ENCODE measurements around the gene DHTKD1.

Gene DHTKD1

GRCh38 chr10:12041766-12042408 is 26.9 kb upstream of the DHTKD1 start:
- no peaks in the 10 kb centered on the region for H3K36me3 ChIP-seq (ENCODE audit: control insufficient read depth, insufficient read depth, low read length)
- WGBS, 2 experiments: 1% methylated on average over 25 to 26 of the region's 26 CpGs
- H3K4me1 ChIP-seq (ENCODE audit: control insufficient read depth, insufficient read depth, low read length): no peaks in the 10 kb centered on the region

GRCh38 chr10:12042409-12042796 is 26.4 kb upstream of the DHTKD1 start:
- H3K4me3 ChIP-seq (ENCODE audit: insufficient read depth, low read depth, low read length): peak overlapping the region; percentile 95
- no peaks in the 10 kb centered on the region for H3K36me3 ChIP-seq (ENCODE audit: control insufficient read depth, insufficient read depth, low read length)
- H3K9me3 ChIP-seq (ENCODE audit: control insufficient read depth, low read length): no peaks in the 10 kb centered on the region
- no peaks in the 10 kb centered on the region for H3K27me3 ChIP-seq (ENCODE audit: control insufficient read depth, insufficient read depth, low read length, poor library complexity, severe bottlenecking)
- WGBS, 2 experiments: 0 to 1% methylated on average over 31 of the region's 31 CpGs
- H3K4me1 ChIP-seq (ENCODE audit: control insufficient read depth, insufficient read depth, low read length): no peaks in the 10 kb centered on the region
- H3K27ac ChIP-seq (ENCODE audit: insufficient read depth, low read depth, low read length, poor library complexity, severe bottlenecking): peak overlapping the region; percentile 98

More at GRCh38 chr10:12041766-12042408, 26.9 kb upstream of the DHTKD1 start:
- peak overlapping the region; percentile 95 for H3K4me3 ChIP-seq (ENCODE audit: insufficient read depth, low read depth, low read length)
- H3K9me3 ChIP-seq (ENCODE audit: control insufficient read depth, low read length): no peaks in the 10 kb centered on the region
- no peaks in the 10 kb centered on the region for H3K27me3 ChIP-seq (ENCODE audit: control insufficient read depth, insufficient read depth, low read length, poor library complexity, severe bottlenecking)
- peak overlapping the region; percentile 98 for H3K27ac ChIP-seq (ENCODE audit: insufficient read depth, low read depth, low read length, poor library complexity, severe bottlenecking)

- Histone ChIP-seq H3K27me3 (ENCODE audit: control insufficient read depth, insufficient read depth, low read length, poor library complexity, severe bottlenecking) (no peaks in the 10 kb centered on the region), H3K36me3 (ENCODE audit: control insufficient read depth, insufficient read depth, low read length) (no peaks in the 10 kb centered on the region), H3K27ac (ENCODE audit: insufficient read depth, low read depth, low read length, poor library complexity, severe bottlenecking) (peak within 1 kb of the TSS; percentile 98), H3K4me3 (ENCODE audit: insufficient read depth, low read depth, low read length) (peak within 1 kb of the TSS; percentile 95), H3K9me3 (ENCODE audit: control insufficient read depth, low read length) (no peaks in the 10 kb centered on the region), H3K4me1 (ENCODE audit: control insufficient read depth, insufficient read depth, low read length) (no peaks in the 10 kb centered on the region)
- WGBS, 2 experiments: 7% methylated on average over 51 to 55 of the region's 56 CpGs
Observed at GRCh38 chr10:12042797-12043651, 25.7 kb upstream of the DHTKD1 start, which contains the start of gene UPF2. TSS of gene UPF2 (minus strand) at chr10:12042809. CDS start at chr10:12035423, 7,386 bp downstream.

- Histone ChIP-seq H3K27me3 (ENCODE audit: control insufficient read depth, insufficient read depth, low read length, poor library complexity, severe bottlenecking) (no peaks in the 10 kb centered on the region), H3K4me1 (ENCODE audit: control insufficient read depth, insufficient read depth, low read length) (no peaks in the 10 kb centered on the region), H3K36me3 (ENCODE audit: control insufficient read depth, insufficient read depth, low read length) (no peaks in the 10 kb centered on the region), H3K27ac (ENCODE audit: insufficient read depth, low read depth, low read length, poor library complexity, severe bottlenecking) (no peak overlapping the region), H3K4me3 (ENCODE audit: insufficient read depth, low read depth, low read length) (no peak overlapping the region), H3K9me3 (ENCODE audit: control insufficient read depth, low read length) (no peaks in the 10 kb centered on the region)
- WGBS, 2 experiments: 89 to 93% methylated on average over 5 of the region's 5 CpGs
Observed at GRCh38 chr10:12045596-12045995, 23.2 kb upstream of the DHTKD1 start.

- Histone ChIP-seq H3K4me1 (ENCODE audit: control insufficient read depth, insufficient read depth, low read length) (no peaks in the 10 kb centered on the region), H3K9me3 (ENCODE audit: control insufficient read depth, low read length) (no peaks in the 10 kb centered on the region), H3K27ac (ENCODE audit: insufficient read depth, low read depth, low read length, poor library complexity, severe bottlenecking) (no peak overlapping the region), H3K4me3 (ENCODE audit: insufficient read depth, low read depth, low read length) (no peak overlapping the region), H3K27me3 (ENCODE audit: control insufficient read depth, insufficient read depth, low read length, poor library complexity, severe bottlenecking) (no peaks in the 10 kb centered on the region), H3K36me3 (ENCODE audit: control insufficient read depth, insufficient read depth, low read length) (no peaks in the 10 kb centered on the region)
- WGBS, 2 experiments: 90 to 93% methylated on average over 8 of the region's 8 CpGs
Observed at GRCh38 chr10:12048547-12048946, 20.2 kb upstream of the DHTKD1 start.

GRCh38 chr10:12050528-12050927 is 18.2 kb upstream of the DHTKD1 start:
- no peaks in the 10 kb centered on the region for H3K9me3 ChIP-seq (ENCODE audit: control insufficient read depth, low read length)
- H3K4me1 ChIP-seq (ENCODE audit: control insufficient read depth, insufficient read depth, low read length): no peaks in the 10 kb centered on the region
- H3K27ac ChIP-seq (ENCODE audit: insufficient read depth, low read depth, low read length, poor library complexity, severe bottlenecking): no peak overlapping the region
- no peaks in the 10 kb centered on the region for H3K27me3 ChIP-seq (ENCODE audit: control insufficient read depth, insufficient read depth, low read length, poor library complexity, severe bottlenecking)
- H3K4me3 ChIP-seq (ENCODE audit: insufficient read depth, low read depth, low read length): no peak overlapping the region
- H3K36me3 ChIP-seq (ENCODE audit: control insufficient read depth, insufficient read depth, low read length): no peaks in the 10 kb centered on the region

GRCh38 chr10:12051241-12051640 is 17.5 kb upstream of the DHTKD1 start:
- WGBS, 2 experiments: 89% methylated on average over 4 of the region's 4 CpGs
- Histone ChIP-seq H3K4me3 (ENCODE audit: insufficient read depth, low read depth, low read length) (no peak overlapping the region), H3K27ac (ENCODE audit: insufficient read depth, low read depth, low read length, poor library complexity, severe bottlenecking) (no peak overlapping the region), H3K4me1 (ENCODE audit: control insufficient read depth, insufficient read depth, low read length) (no peaks in the 10 kb centered on the region), H3K9me3 (ENCODE audit: control insufficient read depth, low read length) (no peaks in the 10 kb centered on the region), H3K36me3 (ENCODE audit: control insufficient read depth, insufficient read depth, low read length) (no peaks in the 10 kb centered on the region), H3K27me3 (ENCODE audit: control insufficient read depth, insufficient read depth, low read length, poor library complexity, severe bottlenecking) (no peaks in the 10 kb centered on the region)

- no peak overlapping the region for H3K4me3 ChIP-seq (ENCODE audit: insufficient read depth, low read depth, low read length)
- WGBS, 2 experiments: 91 to 93% methylated on average over 5 of the region's 5 CpGs
Observed at GRCh38 chr10:12055732-12056131, 13.0 kb upstream of the DHTKD1 start.

GRCh38 chr10:12056748-12057147 is 12.0 kb upstream of the DHTKD1 start:
- no peak overlapping the region for H3K27ac ChIP-seq (ENCODE audit: insufficient read depth, low read depth, low read length, poor library complexity, severe bottlenecking)
- H3K9me3 ChIP-seq (ENCODE audit: control insufficient read depth, low read length): no peaks in the 10 kb centered on the region
- no peak overlapping the region for H3K4me3 ChIP-seq (ENCODE audit: insufficient read depth, low read depth, low read length)
- H3K27me3 ChIP-seq (ENCODE audit: control insufficient read depth, insufficient read depth, low read length, poor library complexity, severe bottlenecking): no peaks in the 10 kb centered on the region
- H3K36me3 ChIP-seq (ENCODE audit: control insufficient read depth, insufficient read depth, low read length): no peaks in the 10 kb centered on the region
- H3K4me1 ChIP-seq (ENCODE audit: control insufficient read depth, insufficient read depth, low read length): no peaks in the 10 kb centered on the region
- 67 to 72% methylated on average over 4 of the region's 4 CpGs for WGBS, 2 experiments

More at GRCh38 chr10:12055732-12056131, 13.0 kb upstream of the DHTKD1 start:
- no peaks in the 10 kb centered on the region for H3K4me1 ChIP-seq (ENCODE audit: control insufficient read depth, insufficient read depth, low read length)
- H3K36me3 ChIP-seq (ENCODE audit: control insufficient read depth, insufficient read depth, low read length): no peaks in the 10 kb centered on the region
- no peaks in the 10 kb centered on the region for H3K27me3 ChIP-seq (ENCODE audit: control insufficient read depth, insufficient read depth, low read length, poor library complexity, severe bottlenecking)
- no peaks in the 10 kb centered on the region for H3K9me3 ChIP-seq (ENCODE audit: control insufficient read depth, low read length)
- H3K27ac ChIP-seq (ENCODE audit: insufficient read depth, low read depth, low read length, poor library complexity, severe bottlenecking): no peak overlapping the region

- Histone ChIP-seq H3K4me3 (ENCODE audit: insufficient read depth, low read depth, low read length) (no peak overlapping the region), H3K27ac (ENCODE audit: insufficient read depth, low read depth, low read length, poor library complexity, severe bottlenecking) (no peak overlapping the region), H3K9me3 (ENCODE audit: control insufficient read depth, low read length) (no peaks in the 10 kb centered on the region), H3K36me3 (ENCODE audit: control insufficient read depth, insufficient read depth, low read length) (no peaks in the 10 kb centered on the region), H3K4me1 (ENCODE audit: control insufficient read depth, insufficient read depth, low read length) (no peaks in the 10 kb centered on the region), H3K27me3 (ENCODE audit: control insufficient read depth, insufficient read depth, low read length, poor library complexity, severe bottlenecking) (no peaks in the 10 kb centered on the region)
- WGBS, 2 experiments: 92% methylated on average over 4 of the region's 4 CpGs
Observed at GRCh38 chr10:12061124-12061523, 7.6 kb upstream of the DHTKD1 start.
